Karpas-422 (cell line): ENCODE data around the gene LRRC4C. TPM values are rescaled to one million over a fixed set of nuclear protein-coding genes. Genes with fewer than 3 reads are reported as not detected.
"Not testable (repeated sequence)": the region's sequence is repeated elsewhere in the genome, so short reads cannot be mapped to it uniquely, and the experiment has no call there.

Experiments
- DNase-seq: peaks from one replicate; pipeline ENCODE4 v3.0.0-alpha.2; 2015
- H2AFZ ChIP-seq: fragments of 200-600 bp; sonication (generic); 2 replicates; pipeline ENCODE4 v1.6.1; 2014; ENCODE audit warnings: antibody characterized with exemption, low read length, mixed read lengths
- H3K27ac ChIP-seq: fragments of 200-600 bp; sonication (generic); 2 replicates; pipeline ENCODE4 v1.5.1; 2014; ENCODE audit warnings: mild to moderate bottlenecking, low read length, moderate library complexity
- H3K27me3 ChIP-seq: fragments of 200-600 bp; sonication (generic); 2 replicates; pipeline ENCODE4 v1.6.1; 2014; ENCODE audit warnings: low read length, mixed read lengths
- H3K36me3 ChIP-seq: fragments of 200-600 bp; sonication (generic); 2 replicates; pipeline ENCODE4 v1.6.1; 2014; ENCODE audit warnings: low read length, mixed read lengths; ENCODE audit not compliant: insufficient read depth
- H3K4me1 ChIP-seq: fragments of 200-600 bp; sonication (generic); 2 replicates; pipeline ENCODE4 v1.6.1; 2014; ENCODE audit warnings: mild to moderate bottlenecking, low read length, mixed read lengths
- H3K4me2 ChIP-seq: fragments of 200-600 bp; sonication (generic); 2 replicates; pipeline ENCODE4 v1.6.1; 2014; ENCODE audit warnings: low read length, low read depth, mild to moderate bottlenecking; ENCODE audit not compliant: poor library complexity, severe bottlenecking
- H3K4me3 ChIP-seq: fragments of 200-600 bp; sonication (generic); 2 replicates; pipeline ENCODE4 v1.5.1; 2014; ENCODE audit warnings: mild to moderate bottlenecking, antibody characterized with exemption, low read length, mixed read lengths
- H3K79me2 ChIP-seq: fragments of 200-600 bp; sonication (generic); 2 replicates; pipeline ENCODE4 v1.6.1; 2014; ENCODE audit warnings: mild to moderate bottlenecking, low read length, mixed read lengths
- H3K9ac ChIP-seq: fragments of 200-600 bp; sonication (generic); 2 replicates; pipeline ENCODE4 v1.6.0; 2014; ENCODE audit warnings: low read length
- H3K9me2 ChIP-seq: fragments of 200-600 bp; sonication (generic), shearing (Covaris generic); replicated peaks from 2 replicates; pipeline ENCODE4 v1.6.0; 2014; ENCODE audit warnings: mild to moderate bottlenecking, low read length, moderate library complexity; ENCODE audit not compliant: insufficient read depth
- H3K9me3 ChIP-seq: fragments of 300-700, 200-600 bp; sonication (generic); 2 replicates; pipeline ENCODE4 v1.6.1; 2014; ENCODE audit warnings: low read length, mixed read lengths
- H4K20me1 ChIP-seq: fragments of 200-600 bp; sonication (generic); 2 replicates; pipeline ENCODE4 v1.6.1; 2014; ENCODE audit warnings: mild to moderate bottlenecking, antibody characterized with exemption, low read length, low read depth; ENCODE audit not compliant: insufficient read depth
- total RNA-seq: library from RNA; depleted of rRNA; stranded (reverse); fragments of >200 nt; shearing (Covaris generic); gene quantifications from 2 replicates; pipeline ENCODE4 v1.2.3, GENCODE V29; 2014; ENCODE audit warnings: low replicate concordance

LRRC4C gene
- total RNA-seq, 1 experiment from 2014 or later, result not detected

GRCh38 chr11:40203606-40204005 is 1255.8 kb downstream of the LRRC4C start:
- Histone ChIP-seq H3K27me3 (no peaks in the 10 kb centered on the region), H3K36me3 (no peaks in the 10 kb centered on the region), H3K79me2 (no peaks in the 10 kb centered on the region), H3K9me3 (peaks cover 13% of the 10 kb centered on the region), H3K9me2 (no peaks in the 10 kb centered on the region), H3K9ac (no peak overlapping the region), H3K27ac (no peak overlapping the region), H3K4me1 (no peaks in the 10 kb centered on the region), H3K4me3 (no peak overlapping the region), H4K20me1 (no peaks in the 10 kb centered on the region), H2AFZ (no peak overlapping the region), H3K4me2 (no peak overlapping the region)
- DNase-seq, result no peak

GRCh38 chr11:40202589-40203270 is 1256.7 kb downstream of the LRRC4C start:
- Histone ChIP-seq H3K9ac (no peak overlapping the region), H3K27me3 (no peaks in the 10 kb centered on the region), H4K20me1 (no peaks in the 10 kb centered on the region), H3K27ac (no peak overlapping the region), H3K79me2 (no peaks in the 10 kb centered on the region), H3K4me3 (no peak overlapping the region), H3K9me3 (peaks cover 10% of the 10 kb centered on the region), H3K9me2 (no peaks in the 10 kb centered on the region), H3K4me2 (no peak overlapping the region), H2AFZ (no peak overlapping the region), H3K36me3 (no peaks in the 10 kb centered on the region), H3K4me1 (no peaks in the 10 kb centered on the region)
- no peak for DNase-seq

GRCh38 chr11:40192590-40192989 is 1266.9 kb downstream of the LRRC4C start:
- H3K4me2 ChIP-seq, H3K9me3 ChIP-seq, H3K9ac ChIP-seq, DNase-seq, H3K4me3 ChIP-seq, H3K4me1 ChIP-seq, H4K20me1 ChIP-seq, H3K9me2 ChIP-seq, H3K79me2 ChIP-seq, H3K36me3 ChIP-seq, H3K27me3 ChIP-seq, H3K27ac ChIP-seq, H2AFZ ChIP-seq: not testable (repeated sequence)

- H3K36me3 ChIP-seq, result no peaks in the 10 kb centered on the region
- no peaks in the 10 kb centered on the region for H3K79me2 ChIP-seq
- no peak overlapping the region for H3K4me3 ChIP-seq
- DNase-seq, result no peak
- H3K27me3 ChIP-seq, result no peaks in the 10 kb centered on the region
- H3K9me2 ChIP-seq, result 0 out of 2 replicates have a peak, but pooled peaks cover 4% of the 10 kb centered on the region
- no peaks in the 10 kb centered on the region for H3K4me1 ChIP-seq
- no peak overlapping the region for H3K27ac ChIP-seq
- H4K20me1 ChIP-seq, result no peaks in the 10 kb centered on the region
- H3K4me2 ChIP-seq, result no peak overlapping the region
- peaks cover 3% of the 10 kb centered on the region; the same call in 1 of the 2 replicates for H3K9me3 ChIP-seq
- no peak overlapping the region for H2AFZ ChIP-seq
- H3K9ac ChIP-seq, result no peak overlapping the region
Measured at GRCh38 chr11:40190294-40190693, 1269.2 kb downstream of the LRRC4C start.

GRCh38 chr11:40188848-40189247 is 1270.6 kb downstream of the LRRC4C start:
- H3K9me2 ChIP-seq, result 0 out of 2 replicates have a peak, but pooled peaks cover 4% of the 10 kb centered on the region
- H3K9ac ChIP-seq, result no peak overlapping the region
- no peak for DNase-seq
- no peaks in the 10 kb centered on the region for H3K36me3 ChIP-seq
- no peaks in the 10 kb centered on the region for H4K20me1 ChIP-seq
- no peak overlapping the region for H3K4me3 ChIP-seq
- H3K27ac ChIP-seq, result no peak overlapping the region
- H3K9me3 ChIP-seq, result peaks cover 6% of the 10 kb centered on the region; the same call in 1 of the 2 replicates
- no peaks in the 10 kb centered on the region for H3K4me1 ChIP-seq
- no peak overlapping the region for H2AFZ ChIP-seq
- H3K27me3 ChIP-seq, result no peaks in the 10 kb centered on the region
- no peaks in the 10 kb centered on the region for H3K79me2 ChIP-seq
- no peak overlapping the region for H3K4me2 ChIP-seq

- DNase-seq, result no peak
- Histone ChIP-seq H3K9me2 (0 out of 2 replicates have a peak, but pooled peaks cover 4% of the 10 kb centered on the region), H3K27ac (no peak overlapping the region), H3K9me3 (peaks cover 5% of the 10 kb centered on the region; the same call in 1 of the 2 replicates), H3K27me3 (no peaks in the 10 kb centered on the region), H3K9ac (no peak overlapping the region), H3K4me3 (no peak overlapping the region), H3K36me3 (no peaks in the 10 kb centered on the region), H3K79me2 (no peaks in the 10 kb centered on the region), H3K4me2 (no peak overlapping the region), H2AFZ (no peak overlapping the region), H4K20me1 (no peaks in the 10 kb centered on the region), H3K4me1 (no peaks in the 10 kb centered on the region)
Measured at GRCh38 chr11:40187295-40187694, 1272.2 kb downstream of the LRRC4C start.

GRCh38 chr11:40186437-40187263 is 1272.8 kb downstream of the LRRC4C start:
- no peaks in the 10 kb centered on the region for H3K4me1 ChIP-seq

GRCh38 chr11:40185793-40186192 is 1273.7 kb downstream of the LRRC4C start:
- Histone ChIP-seq H3K9ac (no peak overlapping the region), H3K27ac (no peak overlapping the region), H2AFZ (no peak overlapping the region), H4K20me1 (no peaks in the 10 kb centered on the region), H3K4me2 (no peak overlapping the region), H3K4me1 (no peaks in the 10 kb centered on the region), H3K36me3 (no peaks in the 10 kb centered on the region), H3K9me2 (0 out of 2 replicates have a peak, but pooled peaks cover 4% of the 10 kb centered on the region), H3K27me3 (no peaks in the 10 kb centered on the region), H3K9me3 (peaks cover 2% of the 10 kb centered on the region; the same call in 1 of the 2 replicates), H3K4me3 (no peak overlapping the region), H3K79me2 (no peaks in the 10 kb centered on the region)
- DNase-seq, result no peak

More at GRCh38 chr11:40186437-40187263, 1272.8 kb downstream of the LRRC4C start:
- 0 out of 2 replicates have a peak, but pooled peaks cover 4% of the 10 kb centered on the region for H3K9me2 ChIP-seq
- no peak for DNase-seq
- no peaks in the 10 kb centered on the region for H3K36me3 ChIP-seq
- H3K9me3 ChIP-seq, result peaks cover 2% of the 10 kb centered on the region; the same call in 1 of the 2 replicates
- H3K4me3 ChIP-seq, result no peak overlapping the region
- no peak overlapping the region for H3K9ac ChIP-seq
- no peak overlapping the region for H3K4me2 ChIP-seq
- H4K20me1 ChIP-seq, result no peaks in the 10 kb centered on the region
- H3K79me2 ChIP-seq, result no peaks in the 10 kb centered on the region
- no peak overlapping the region for H3K27ac ChIP-seq
- H3K27me3 ChIP-seq, result no peaks in the 10 kb centered on the region
- no peak overlapping the region for H2AFZ ChIP-seq
